ENCODE data around the gene KRTAP5-11. TPM values are rescaled to one million over a fixed set of nuclear protein-coding genes. Genes with fewer than 3 reads are reported as not detected.
"Not testable (repeated sequence)": the region's sequence is repeated elsewhere in the genome, so short reads cannot be mapped to it uniquely, and the experiment has no call there.

Gene KRTAP5-11
- total RNA-seq, 1 experiment from 2014 or later = not detected

- DNase-seq (ENCODE audit: low read depth) = no peak
Measured at GRCh38 chr11:71557257-71557656, 25.4 kb downstream of the KRTAP5-11 start.

- no peak for DNase-seq (ENCODE audit: low read depth)
Measured at GRCh38 chr11:71556018-71556417, 26.7 kb downstream of the KRTAP5-11 start.

GRCh38 chr11:71555508-71555907 is 27.2 kb downstream of the KRTAP5-11 start:
- no peak for DNase-seq (ENCODE audit: low read depth)

- no peak for DNase-seq (ENCODE audit: low read depth)
Measured at GRCh38 chr11:71554996-71555395, 27.7 kb downstream of the KRTAP5-11 start.

- DNase-seq (ENCODE audit: low read depth) = no peak
Measured at GRCh38 chr11:71551711-71552110, 31.0 kb downstream of the KRTAP5-11 start.

- DNase-seq (ENCODE audit: low read depth) = no peak
Measured at GRCh38 chr11:71548716-71549151, 33.9 kb downstream of the KRTAP5-11 start.

GRCh38 chr11:71548120-71548519 is 34.6 kb downstream of the KRTAP5-11 start, which contains the start of gene KRTAP5-9:
TSS of gene KRTAP5-9 (plus strand) at chr11:71548420. CDS start at chr11:71548658, 238 bp downstream.
- DNase-seq (ENCODE audit: low read depth) = no peak

GRCh38 chr11:71545405-71545966 is 37.2 kb downstream of the KRTAP5-11 start:
- no peak for DNase-seq (ENCODE audit: low read depth)

- DNase-seq (ENCODE audit: low read depth) = no peak
Measured at GRCh38 chr11:71544525-71545214, 38.0 kb downstream of the KRTAP5-11 start.

GRCh38 chr11:71543866-71544265 is 38.8 kb downstream of the KRTAP5-11 start:
- DNase-seq (ENCODE audit: low read depth) = no peak

- no peak for DNase-seq (ENCODE audit: low read depth)
Measured at GRCh38 chr11:71542879-71543777, 39.5 kb downstream of the KRTAP5-11 start.

- no peak for DNase-seq (ENCODE audit: low read depth)
Measured at GRCh38 chr11:71542382-71542781, 40.3 kb downstream of the KRTAP5-11 start.

GRCh38 chr11:71540521-71541304 is 42.0 kb downstream of the KRTAP5-11 start:
- not testable (repeated sequence) for DNase-seq (ENCODE audit: low read depth)

GRCh38 chr11:71539971-71540370 is 42.7 kb downstream of the KRTAP5-11 start:
- DNase-seq (ENCODE audit: low read depth) = not testable (repeated sequence)

- DNase-seq (ENCODE audit: low read depth) = no peak
Measured at GRCh38 chr11:71539017-71539416, 43.7 kb downstream of the KRTAP5-11 start.

- no peak for DNase-seq (ENCODE audit: low read depth)
Measured at GRCh38 chr11:71538666-71538990, 44.0 kb downstream of the KRTAP5-11 start.

- DNase-seq (ENCODE audit: low read depth) = not testable (repeated sequence)
Measured at GRCh38 chr11:71537977-71538665, 44.6 kb downstream of the KRTAP5-11 start, which contains the start of gene KRTAP5-8. TSS of gene KRTAP5-8 (plus strand) at chr11:71538025. CDS start at chr11:71538056, 31 bp downstream.

GRCh38 chr11:71537537-71537936 is 45.1 kb downstream of the KRTAP5-11 start:
- DNase-seq (ENCODE audit: low read depth) = no peak

GRCh38 chr11:71535825-71536224 is 46.9 kb downstream of the KRTAP5-11 start:
- no peak for DNase-seq (ENCODE audit: low read depth)
